PC-3 (cell line): ENCODE results near the gene ID1. TPM values are rescaled to one million over a fixed set of nuclear protein-coding genes. Genes with fewer than 3 reads are reported as not detected.
"Not testable (repeated sequence)": the region's sequence is repeated elsewhere in the genome, so short reads cannot be mapped to it uniquely, and the experiment has no call there.

Experiments
- ATAC-seq: fragments of 200-7000 bp; cut with Tn5 transposase; 2 replicates; pipeline ENCODE4 v1.9.1; 2020; ENCODE audit warnings: mild to moderate bottlenecking, moderate library complexity
- BruUV-seq: library from RNA; stranded (reverse); fragments of 400-500 nt; replicated peaks from 2 replicates; lab custom pipeline; 2021; lab: Mats Ljungman, UMichigan
- CTCF ChIA-PET: fragments of 300-600 bp; sonication (Branson Sonifier 250); formaldehyde crosslinking; loops from one replicate; lab custom pipeline; 2022; ENCODE audit warnings: antibody characterized with exemption; lab: Charles Lee
- POLR2A ChIA-PET: fragments of 300-600 bp; sonication (Branson Sonifier 250); formaldehyde crosslinking; loops from one replicate; lab custom pipeline; 2022; ENCODE audit warnings: antibody characterized with exemption; ENCODE audit not compliant: unreplicated experiment; lab: Charles Lee
- DNase-seq: peaks from one replicate; pipeline ENCODE4 v3.0.0-alpha.2; 2015
- H2AFZ ChIP-seq: fragments of 300-600 bp; sonication (generic); 2 replicates; pipeline ENCODE4 v1.6.0; 2016; ENCODE audit warnings: antibody characterized with exemption, low read length
- H3F3A ChIP-seq: fragments of 300-600 bp; sonication (generic); one replicate; pipeline ENCODE4 v1.6.0; 2017; ENCODE audit warnings: antibody characterized with exemption, low read length, control low read depth, mild to moderate bottlenecking; ENCODE audit not compliant: unreplicated experiment
- H3K27ac ChIP-seq: fragments of 300-600 bp; sonication (generic); 2 replicates; pipeline ENCODE4 v1.5.1; 2016; ENCODE audit warnings: mild to moderate bottlenecking, low read length
- H3K27me3 ChIP-seq: fragments of 300-600 bp; sonication (generic); 2 replicates; pipeline ENCODE4 v1.6.1; 2016; ENCODE audit warnings: low read length, mixed read lengths
- H3K36me3 ChIP-seq: fragments of 300-600 bp; sonication (generic); 2 replicates; pipeline ENCODE4 v1.6.1; 2016; ENCODE audit warnings: low read depth, mixed run types, low read length, mixed read lengths
- H3K4me1 ChIP-seq: fragments of 300-600 bp; sonication (generic); 2 replicates; pipeline ENCODE4 v1.5.1; 2016; ENCODE audit warnings: low read length; ENCODE audit not compliant: insufficient read depth
- H3K4me2 ChIP-seq: fragments of 300-600 bp; sonication (generic); 2 replicates; pipeline ENCODE4 v1.6.0; 2016; ENCODE audit warnings: low read length
- H3K4me3 ChIP-seq: fragments of 300-600 bp; sonication (generic); 2 replicates; pipeline ENCODE4 v1.5.1; 2016; ENCODE audit warnings: mild to moderate bottlenecking, low read length, mixed read lengths
- H3K79me2 ChIP-seq: fragments of 300-600 bp; sonication (generic); 2 replicates; pipeline ENCODE4 v1.6.1; 2017; ENCODE audit warnings: low read length, mixed read lengths
- H3K9ac ChIP-seq: fragments of 300-600 bp; sonication (generic); 2 replicates; pipeline ENCODE4 v1.6.0; 2016; ENCODE audit warnings: mild to moderate bottlenecking, low read length
- H3K9me2 ChIP-seq: fragments of 300-600 bp; sonication (generic); replicated peaks from 2 replicates; pipeline ENCODE4 v1.6.1; 2016; ENCODE audit warnings: mixed run types, low read length, mixed read lengths
- H3K9me3 ChIP-seq: fragments of 300-600 bp; sonication (generic); 2 replicates; pipeline ENCODE4 v1.6.1; 2016; ENCODE audit warnings: low read length, mixed read lengths
- H4K20me1 ChIP-seq: fragments of 300-600 bp; sonication (generic); 2 replicates; pipeline ENCODE4 v1.6.1; 2016; ENCODE audit warnings: low read length, mixed read lengths
- CTCF ChIP-seq: fragments of 300-600 bp; sonication (generic); conservative IDR thresholded peaks from 2 replicates; pipeline ENCODE4 v1.5.1; 2017; ENCODE audit warnings: antibody characterized with exemption, low read depth, mild to moderate bottlenecking, low read length
- EZH2 ChIP-seq: fragments of 300-600 bp; sonication (generic); IDR thresholded peaks from one replicate; pipeline ENCODE4 v1.6.1; 2017; ENCODE audit warnings: antibody characterized with exemption, mild to moderate bottlenecking, low read length; ENCODE audit not compliant: unreplicated experiment
- EZH2phosphoT487 ChIP-seq: fragments of 300-600 bp; sonication (generic); IDR thresholded peaks from 2 replicates; pipeline ENCODE4 v1.6.1; 2018; ENCODE audit warnings: mild to moderate bottlenecking, antibody characterized with exemption, low read length, borderline replicate concordance
- intact Hi-C: fragments of 100-400 bp; cut with micrococcal nuclease; formaldehyde crosslinking; loops from 2 replicates; pipeline ENCODE4 v1.9.0; 2023
- total RNA-seq: library from RNA; depleted of rRNA; stranded (reverse); fragments of >200 nt; gene quantifications from 2 replicates; pipeline ENCODE4 v1.2.3, GENCODE V29; 2014

Gene ID1
- total RNA-seq, 1 experiment from 2014 or later, result 774 TPM

GRCh38 chr20:31572701-31573554, 32.2 kb upstream of the ID1 start:
- H3K27ac ChIP-seq, result peak overlapping the region; percentile 83

GRCh38 chr20:31573555-31574321, 31.4 kb upstream of the ID1 start:
- H3K4me1 ChIP-seq, result peaks cover 30% of the 10 kb centered on the region
- peak overlapping the region; percentile 75 for H3K4me3 ChIP-seq
- no peaks in the 10 kb centered on the region for H3K9me3 ChIP-seq
- peak overlapping the region; percentile 94 for H3K4me2 ChIP-seq
- no peaks in the 10 kb centered on the region for H3K27me3 ChIP-seq
- H3K27ac ChIP-seq, result peak overlapping the region; percentile 83
- peak; percentile 23 for ATAC-seq
- no peaks in the 10 kb centered on the region for H4K20me1 ChIP-seq
- H3K9me2 ChIP-seq, result no peaks in the 10 kb centered on the region
- POLR2A ChIA-PET, result interaction anchor here (0.6 to 3.2 kb wide), 11 partner anchors 13 to 118 kb away, joined by 3 to 62 read pairs (median 8); partner anchors contain the start of gene ID1
- no peak for TF ChIP-seq CTCF
- no peak for TF ChIP-seq EZH2phosphoT487
- no peak for TF ChIP-seq EZH2
- CTCF ChIA-PET, result interaction anchor here (0.6 to 3.3 kb wide), 8 partner anchors 11 to 39 kb away, joined by 3 to 78 read pairs (median 16); no protein-coding TSS in a partner anchor
- H3K79me2 ChIP-seq, result no peaks in the 10 kb centered on the region
- no peaks in the 10 kb centered on the region for H3F3A ChIP-seq
- intact Hi-C loops, result loop anchor here (1.0 kb wide), 3 partner anchors 15 to 40 kb away; no protein-coding TSS in a partner anchor
- TSS peak; percentile 76 for BruUV-seq
- peak overlapping the region; percentile 72 for H2AFZ ChIP-seq
- H3K36me3 ChIP-seq, result peaks cover 12% of the 10 kb centered on the region; the same call in 1 of the 2 replicates
- peak overlapping the region; percentile 82 for H3K9ac ChIP-seq
- peak; percentile 75 for DNase-seq

More at GRCh38 chr20:31572701-31573554, 32.2 kb upstream of the ID1 start:
- ChIA-PET CTCF (interaction anchor here (0.6 to 3.3 kb wide), 13 partner anchors 10 to 46 kb away, joined by 3 to 78 read pairs (median 10); partner anchors contain the start of gene ID1), POLR2A (interaction anchor here (0.6 to 3.2 kb wide), 13 partner anchors 13 to 144 kb away, joined by 3 to 62 read pairs (median 11); partner anchors contain the start of gene ID1)
- H3K9me3 ChIP-seq, result no peaks in the 10 kb centered on the region
- H3K9ac ChIP-seq, result peak overlapping the region; percentile 82
- H4K20me1 ChIP-seq, result no peaks in the 10 kb centered on the region
- H2AFZ ChIP-seq, result peak overlapping the region; percentile 72
- peaks cover 30% of the 10 kb centered on the region for H3K4me1 ChIP-seq
- H3K9me2 ChIP-seq, result no peaks in the 10 kb centered on the region
- DNase-seq (peak; percentile 99), ATAC-seq (peak; percentile 74)
- no peaks in the 10 kb centered on the region for H3K79me2 ChIP-seq
- no peaks in the 10 kb centered on the region for H3F3A ChIP-seq
- peaks cover 12% of the 10 kb centered on the region; the same call in 1 of the 2 replicates for H3K36me3 ChIP-seq
- H3K4me3 ChIP-seq, result peak overlapping the region; percentile 75
- no TSS peak for BruUV-seq
- peak overlapping the region; percentile 94 for H3K4me2 ChIP-seq
- no peaks in the 10 kb centered on the region for H3K27me3 ChIP-seq
- TF ChIP-seq EZH2phosphoT487 (peak; percentile 91), CTCF (no peak), EZH2 (no peak)
- intact Hi-C loops, result loop anchor here (1.0 kb wide), 3 partner anchors 20 to 40 kb away; no protein-coding TSS in a partner anchor

GRCh38 chr20:31574986-31575385, 30.1 kb upstream of the ID1 start:
- H3K4me1 ChIP-seq, result peaks cover 19% of the 10 kb centered on the region
- ATAC-seq, BruUV-seq, H3K79me2 ChIP-seq, H4K20me1 ChIP-seq, H3K4me2 ChIP-seq, H3K36me3 ChIP-seq, H3K27ac ChIP-seq, H3K9ac ChIP-seq, H3K4me3 ChIP-seq, H2AFZ ChIP-seq, H3K9me2 ChIP-seq, H3F3A ChIP-seq, H3K9me3 ChIP-seq, H3K27me3 ChIP-seq, DNase-seq: not testable (repeated sequence)
- intact Hi-C loops, result loop anchor here (1.0 kb wide), 1 partner anchor 13 kb away; no protein-coding TSS in a partner anchor
- ChIA-PET CTCF (interaction anchor here (2.4 kb wide), 1 partner anchor 18 kb away, joined by 25 read pairs; no protein-coding TSS in a partner anchor), POLR2A (interaction anchor here (1.2 kb wide), 1 partner anchor 18 kb away, joined by 8 read pairs; no protein-coding TSS in a partner anchor)
